Activated CD4-positive, alpha-beta memory T cell treated with anti-CD3 and anti-CD28 coated beads for 36 hours (primary cell): Measurements from ENCODE around the gene CALR. TPM values are rescaled to one million over a fixed set of nuclear protein-coding genes. Genes with fewer than 3 reads are reported as not detected.
"Not testable (repeated sequence)": the region's sequence is repeated elsewhere in the genome, so short reads cannot be mapped to it uniquely, and the experiment has no call there.

Source experiments
- CTCF ChIA-PET: fragments of 350-600 bp; sonication (Branson Sonifier 250); formaldehyde crosslinking; loops from one replicate; lab custom pipeline; 2021; ENCODE audit warnings: antibody characterized with exemption, inconsistent platforms; lab: Charles Lee
- POLR2A ChIA-PET: fragments of 350-600 bp; sonication (Branson Sonifier 250); formaldehyde crosslinking; loops from one replicate; lab custom pipeline; 2021; ENCODE audit warnings: antibody characterized with exemption; lab: Charles Lee
- DNase-seq: peaks from one replicate; pipeline ENCODE4 v3.0.0-alpha.2; 2020
- H3K27ac Mint-ChIP-seq: one replicate; pipeline ENCODE4 v1.8.0; 2021; ENCODE audit warnings: mixed read lengths
- H3K27me3 Mint-ChIP-seq: one replicate; pipeline ENCODE4 v1.8.0; 2021; ENCODE audit warnings: mixed read lengths
- H3K36me3 Mint-ChIP-seq: one replicate; pipeline ENCODE4 v1.8.0; 2021; ENCODE audit warnings: mixed read lengths
- H3K4me1 Mint-ChIP-seq: one replicate; pipeline ENCODE4 v1.8.0; 2021; ENCODE audit warnings: low read depth, mixed read lengths
- H3K4me3 Mint-ChIP-seq: one replicate; pipeline ENCODE4 v1.8.0; 2021; ENCODE audit warnings: mild to moderate bottlenecking, mixed read lengths
- H3K9me3 Mint-ChIP-seq: one replicate; pipeline ENCODE4 v1.8.0; 2021; ENCODE audit warnings: mixed read lengths
- intact Hi-C: fragments of 100-400 bp; cut with micrococcal nuclease; formaldehyde crosslinking; loops from one replicate; pipeline ENCODE4 v1.15.1; 2023
- total RNA-seq, 2 experiments: library from RNA; stranded (reverse); gene quantifications; one replicate each; pipeline ENCODE4 v1.2.3, GENCODE V29; 2021

CALR gene
- total RNA-seq, 2 experiments from 2014 or later: 625 to 642 TPM

GRCh38 chr19:12946731-12947496 is 8.5 kb downstream of the CALR start:
- CTCF ChIA-PET: interaction anchor here (0.7 to 3.1 kb wide), 5 partner anchors 14 to 61 kb away, joined by 3 to 15 read pairs (median 4); partner anchors contain the start of gene FARSA
- DNase-seq: no peak
- H3K4me1 Mint-ChIP-seq: peaks cover 49% of the 10 kb centered on the region
- intact Hi-C loops: loop anchor here (1.0 kb wide), 1 partner anchor 9 kb away; the partner anchor contains the start of gene CALR
- H3K36me3 Mint-ChIP-seq: peaks cover 76% of the 10 kb centered on the region
- peak overlapping the region; percentile 98 for H3K27ac Mint-ChIP-seq
- POLR2A ChIA-PET: interaction anchor here (0.9 to 3.0 kb wide), 3 partner anchors 9 to 155 kb away, joined by 3 to 17 read pairs (median 3); partner anchors contain the start of genes FARSA, GADD45GIP1 and JUNB
- peaks cover 1% of the 10 kb centered on the region for H3K27me3 Mint-ChIP-seq
- no peaks in the 10 kb centered on the region for H3K9me3 Mint-ChIP-seq
- H3K4me3 Mint-ChIP-seq: peak overlapping the region; percentile 85

GRCh38 chr19:12947702-12948611 is 9.5 kb downstream of the CALR start:
- H3K27me3 Mint-ChIP-seq: peaks cover 1% of the 10 kb centered on the region
- POLR2A ChIA-PET: interaction anchor here (1.1 to 3.0 kb wide), 2 partner anchors 8 kb away, joined by 4 to 17 read pairs; partner anchors contain the start of gene GADD45GIP1
- H3K4me1 Mint-ChIP-seq: peaks cover 48% of the 10 kb centered on the region
- H3K27ac Mint-ChIP-seq: peak overlapping the region; percentile 58
- H3K36me3 Mint-ChIP-seq: peaks cover 72% of the 10 kb centered on the region
- CTCF ChIA-PET: interaction anchor here (1.1 to 3.1 kb wide), 2 partner anchors 18 to 30 kb away, joined by 4 to 15 read pairs; no protein-coding TSS in a partner anchor
- intact Hi-C loops: no loop called here
- no peak for DNase-seq
- H3K4me3 Mint-ChIP-seq: peak overlapping the region; percentile 35
- no peaks in the 10 kb centered on the region for H3K9me3 Mint-ChIP-seq

GRCh38 chr19:12948612-12949362 is 10.4 kb downstream of the CALR start:
- DNase-seq: no peak
- intact Hi-C loops: no loop called here
- H3K4me1 Mint-ChIP-seq: peaks cover 48% of the 10 kb centered on the region

GRCh38 chr19:12949363-12950283 is 11.2 kb downstream of the CALR start:
- DNase-seq: no peak
- POLR2A ChIA-PET: interaction anchor here (1.0 to 1.5 kb wide), 2 partner anchors 12 to 16 kb away, joined by 3 to 4 read pairs; no protein-coding TSS in a partner anchor
- H3K4me3 Mint-ChIP-seq: no peak overlapping the region
- H3K27me3 Mint-ChIP-seq: peaks cover 1% of the 10 kb centered on the region
- H3K36me3 Mint-ChIP-seq: peaks cover 72% of the 10 kb centered on the region
- intact Hi-C loops: no loop called here
- no peaks in the 10 kb centered on the region for H3K9me3 Mint-ChIP-seq
- H3K27ac Mint-ChIP-seq: peak overlapping the region; percentile 25
- CTCF ChIA-PET: no interaction called here
- H3K4me1 Mint-ChIP-seq: peaks cover 50% of the 10 kb centered on the region

More at GRCh38 chr19:12948612-12949362, 10.4 kb downstream of the CALR start:
- Mint-ChIP-seq H3K36me3 (peaks cover 71% of the 10 kb centered on the region), H3K9me3 (no peaks in the 10 kb centered on the region), H3K27ac (peak overlapping the region; percentile 2), H3K4me3 (no peak overlapping the region), H3K27me3 (peaks cover 1% of the 10 kb centered on the region)
- POLR2A ChIA-PET: interaction anchor here (1.1 kb wide), 1 partner anchor 9 kb away, joined by 4 read pairs; no protein-coding TSS in a partner anchor
- CTCF ChIA-PET: interaction anchor here (3.1 kb wide), 1 partner anchor 17 kb away, joined by 15 read pairs; no protein-coding TSS in a partner anchor

- H3K27me3 Mint-ChIP-seq, intact Hi-C loops, H3K9me3 Mint-ChIP-seq, POLR2A ChIA-PET, DNase-seq, H3K4me3 Mint-ChIP-seq: not testable (repeated sequence)
- CTCF ChIA-PET: interaction anchor here (1.3 to 5.7 kb wide), 2 partner anchors 13 to 67 kb away, joined by 4 to 64 read pairs; no protein-coding TSS in a partner anchor
- peaks cover 48% of the 10 kb centered on the region for H3K4me1 Mint-ChIP-seq
- H3K36me3 Mint-ChIP-seq: peaks cover 57% of the 10 kb centered on the region
- H3K27ac Mint-ChIP-seq: peak overlapping the region; percentile 38
These were observed 13.6 kb downstream of the CALR start for GRCh38 chr19:12952050-12952449.

- ChIA-PET CTCF (interaction anchor here (1.0 to 5.7 kb wide), 3 partner anchors 13 to 105 kb away, joined by 3 to 64 read pairs (median 4); no protein-coding TSS in a partner anchor), POLR2A (interaction anchor here (0.6 to 1.0 kb wide), 2 partner anchors 20 to 22 kb away, joined by 3 to 5 read pairs; no protein-coding TSS in a partner anchor)
- Mint-ChIP-seq H3K27ac (peak overlapping the region; percentile 38), H3K27me3 (no peaks in the 10 kb centered on the region), H3K36me3 (peaks cover 54% of the 10 kb centered on the region), H3K4me3 (no peak overlapping the region), H3K4me1 (peaks cover 45% of the 10 kb centered on the region), H3K9me3 (no peaks in the 10 kb centered on the region)
- no peak for DNase-seq
- intact Hi-C loops: no loop called here
These were observed 14.2 kb downstream of the CALR start for GRCh38 chr19:12952488-12953137.

- Mint-ChIP-seq H3K36me3 (peaks cover 48% of the 10 kb centered on the region), H3K4me1 (peaks cover 41% of the 10 kb centered on the region)
- CTCF ChIA-PET: interaction anchor here (1.0 to 5.7 kb wide), 6 partner anchors 12 to 140 kb away, joined by 3 to 64 read pairs (median 5); no protein-coding TSS in a partner anchor
These were observed 14.9 kb downstream of the CALR start for GRCh38 chr19:12953138-12953798.

GRCh38 chr19:12953799-12954611 is 15.6 kb downstream of the CALR start:
- H3K4me3 Mint-ChIP-seq: no peak overlapping the region
- intact Hi-C loops: no loop called here
- CTCF ChIA-PET: interaction anchor here (1.2 to 5.7 kb wide), 4 partner anchors 11 to 140 kb away, joined by 3 to 64 read pairs (median 6); no protein-coding TSS in a partner anchor
- H3K4me1 Mint-ChIP-seq: peaks cover 42% of the 10 kb centered on the region
- no peaks in the 10 kb centered on the region for H3K27me3 Mint-ChIP-seq
- peak overlapping the region; percentile 77 for H3K27ac Mint-ChIP-seq
- peak; percentile 16 for DNase-seq
- H3K9me3 Mint-ChIP-seq: no peaks in the 10 kb centered on the region
- H3K36me3 Mint-ChIP-seq: peaks cover 45% of the 10 kb centered on the region
- POLR2A ChIA-PET: interaction anchor here (1.5 to 3.1 kb wide), 2 partner anchors 7 to 63 kb away, joined by 3 to 17 read pairs; partner anchors contain the start of genes GCDH and RAD23A

More at GRCh38 chr19:12953138-12953798, 14.9 kb downstream of the CALR start:
- DNase-seq: no peak
- POLR2A ChIA-PET: interaction anchor here (0.6 to 1.0 kb wide), 2 partner anchors 20 to 22 kb away, joined by 3 to 5 read pairs; no protein-coding TSS in a partner anchor
- H3K27me3 Mint-ChIP-seq: no peaks in the 10 kb centered on the region
- peak overlapping the region; percentile 38 for H3K27ac Mint-ChIP-seq
- H3K4me3 Mint-ChIP-seq: no peak overlapping the region
- intact Hi-C loops: no loop called here
- H3K9me3 Mint-ChIP-seq: no peaks in the 10 kb centered on the region
